A549 (cell line): ENCODE data around the gene CLEC16A.

Source experiments
- CTCF ChIP-seq: fragments of >200 bp; sonication (Bioruptor Twin); formaldehyde crosslinking; IDR thresholded peaks from 3 replicates; pipeline ENCODE4 v1.5.1; 2016
- EP300 ChIP-seq, 2 experiments: fragments of >200 bp; sonication (Bioruptor Twin); formaldehyde crosslinking; IDR thresholded peaks; 2 replicates in 1 of 2; 3 replicates in 1 of 2; pipeline ENCODE4 v1.6.1; 2016 to 2017
- JUN ChIP-seq, 2 experiments: fragments of >200 bp; sonication (Bioruptor Twin); formaldehyde crosslinking; IDR thresholded peaks; 2 replicates in 1 of 2; 3 replicates in 1 of 2; pipeline ENCODE4 v1.6.1; 2016 to 2017
- MAX ChIP-seq: IDR thresholded peaks from 2 replicates; pipeline ENCODE4 v1.6.1; 2012
- PHF8 ChIP-seq: fragments of 200-600 bp; sonication (generic); IDR thresholded peaks from 2 replicates; pipeline ENCODE4 v1.6.1; 2016; ENCODE audit warnings: low read depth, mild to moderate bottlenecking, antibody characterized with exemption, moderate library complexity, borderline replicate concordance
- REST ChIP-seq: fragments of 200-600 bp; sonication (generic); IDR thresholded peaks from 2 replicates; pipeline ENCODE4 v1.6.1; 2016; ENCODE audit warnings: antibody characterized with exemption, mild to moderate bottlenecking, moderate library complexity
- RFX5 ChIP-seq: fragments of 450-650 bp; IDR thresholded peaks from 2 replicates; pipeline ENCODE4 v1.7.1; 2014; ENCODE audit warnings: antibody characterized with exemption, mild to moderate bottlenecking, moderate library complexity
- RNF2 ChIP-seq: fragments of 200-600 bp; sonication (generic); IDR thresholded peaks from 2 replicates; pipeline ENCODE4 v1.6.1; 2016; ENCODE audit warnings: low read depth, mild to moderate bottlenecking, antibody characterized with exemption, moderate library complexity, borderline replicate concordance
- SMC3 ChIP-seq: fragments of >200 bp; sonication (Bioruptor Twin); formaldehyde crosslinking; IDR thresholded peaks from 3 replicates; pipeline ENCODE4 v1.6.1; 2018; ENCODE audit warnings: inconsistent platforms
- SREBF2 ChIP-seq: fragments of 450-650 bp; IDR thresholded peaks from 2 replicates; pipeline ENCODE4 v1.6.1; 2014; ENCODE audit warnings: mild to moderate bottlenecking, moderate library complexity
- ZC3H11A ChIP-seq: fragments of 450-650 bp; IDR thresholded peaks from 2 replicates; pipeline ENCODE4 v1.6.1; 2014; ENCODE audit warnings: antibody characterized with exemption, mild to moderate bottlenecking
- TF ChIP-seq, protein P1 (sequence below): fragments of 450-650 bp; IDR thresholded peaks from 2 replicates; pipeline ENCODE4 v1.6.1; 2014; ENCODE audit warnings: antibody characterized with exemption
- TF ChIP-seq, protein P2 (sequence below): fragments of >200 bp; sonication (Bioruptor Twin); formaldehyde crosslinking; IDR thresholded peaks from 3 replicates; pipeline ENCODE4 v1.6.1; 2016

- TF ChIP-seq CTCF (no peak), JUN (IDR thresholded peaks at IDR 0.05) (no peak), SMC3 (no peak), EP300 (IDR thresholded peaks at IDR 0.05) (no peak), SREBF2 (no peak), MAX (no peak), REST (no peak), PHF8 (no peak), ZC3H11A (no peak), RNF2 (no peak), RFX5 (no peak)
- TF ChIP-seq, protein P1, sequence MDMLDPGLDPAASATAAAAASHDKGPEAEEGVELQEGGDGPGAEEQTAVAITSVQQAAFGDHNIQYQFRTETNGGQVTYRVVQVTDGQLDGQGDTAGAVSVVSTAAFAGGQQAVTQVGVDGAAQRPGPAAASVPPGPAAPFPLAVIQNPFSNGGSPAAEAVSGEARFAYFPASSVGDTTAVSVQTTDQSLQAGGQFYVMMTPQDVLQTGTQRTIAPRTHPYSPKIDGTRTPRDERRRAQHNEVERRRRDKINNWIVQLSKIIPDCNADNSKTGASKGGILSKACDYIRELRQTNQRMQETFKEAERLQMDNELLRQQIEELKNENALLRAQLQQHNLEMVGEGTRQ = no peak
- TF ChIP-seq, protein P2, sequence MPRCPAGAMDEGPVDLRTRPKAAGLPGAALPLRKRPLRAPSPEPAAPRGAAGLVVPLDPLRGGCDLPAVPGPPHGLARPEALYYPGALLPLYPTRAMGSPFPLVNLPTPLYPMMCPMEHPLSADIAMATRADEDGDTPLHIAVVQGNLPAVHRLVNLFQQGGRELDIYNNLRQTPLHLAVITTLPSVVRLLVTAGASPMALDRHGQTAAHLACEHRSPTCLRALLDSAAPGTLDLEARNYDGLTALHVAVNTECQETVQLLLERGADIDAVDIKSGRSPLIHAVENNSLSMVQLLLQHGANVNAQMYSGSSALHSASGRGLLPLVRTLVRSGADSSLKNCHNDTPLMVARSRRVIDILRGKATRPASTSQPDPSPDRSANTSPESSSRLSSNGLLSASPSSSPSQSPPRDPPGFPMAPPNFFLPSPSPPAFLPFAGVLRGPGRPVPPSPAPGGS = no peak
Measured at GRCh38 chr16:11064202-11064540, 119.8 kb downstream of the CLEC16A start.
